GM19468 (cell line): ENCODE results near the gene CPNE4.
"Not testable (repeated sequence)": the region's sequence is repeated elsewhere in the genome, so short reads cannot be mapped to it uniquely, and the experiment has no call there.

Experiments
- ATAC-seq: cut with Tn5 transposase; IDR thresholded peaks from one replicate; pipeline ENCODE4 v1.9.1; 2021; ENCODE audit warnings: mild to moderate bottlenecking, moderate library complexity, moderate number of reproducible peaks; ENCODE audit not compliant: unreplicated experiment; ENCODE audit errors: extremely low read depth

CPNE4 gene

DNA sequence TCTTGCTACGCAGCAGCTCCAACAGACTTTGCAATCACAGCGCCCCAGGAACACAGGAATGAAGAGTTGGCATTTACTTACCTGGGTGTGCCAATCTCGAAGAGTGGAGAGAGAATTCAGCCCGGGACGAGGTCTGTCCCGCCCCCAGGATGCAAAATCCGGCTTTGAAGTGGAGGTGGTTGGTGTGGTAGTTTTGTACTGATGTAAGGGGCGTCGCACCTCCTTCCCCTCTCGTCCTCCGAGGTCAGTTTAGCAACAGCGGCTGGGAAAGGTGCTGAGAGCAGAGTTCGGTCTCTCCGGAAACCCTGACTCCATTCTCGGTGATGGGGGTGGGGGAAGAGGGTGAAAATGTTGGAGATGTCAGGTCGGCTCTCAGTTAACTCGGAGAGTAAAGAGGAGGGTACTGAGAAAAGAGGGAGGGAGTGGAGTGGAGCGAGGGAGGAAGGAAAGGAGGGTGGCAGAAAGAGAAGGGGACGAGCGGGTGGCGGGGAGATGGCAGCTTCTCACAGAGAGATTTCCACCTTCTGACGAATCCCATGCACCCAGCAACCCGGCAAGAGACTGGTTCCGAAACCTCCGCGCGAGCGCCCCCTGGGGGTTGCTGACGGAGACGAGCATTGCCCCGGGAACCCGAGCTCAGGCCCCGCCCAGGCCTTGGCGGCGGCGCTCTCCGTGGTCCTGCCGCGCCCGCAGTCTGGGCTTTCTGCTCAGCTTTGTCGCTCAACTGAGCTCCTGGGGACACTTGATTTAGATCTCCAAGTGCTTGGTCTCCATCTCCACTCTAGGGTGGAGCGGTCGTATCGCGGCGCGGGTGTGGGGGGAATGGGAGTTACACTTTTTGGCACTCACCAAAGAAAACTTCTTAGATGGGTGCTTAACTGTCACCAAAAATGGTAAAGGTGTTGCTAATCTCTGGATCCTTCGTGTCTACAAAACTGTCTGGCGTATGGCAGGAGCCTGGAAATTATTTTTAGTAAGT, at the start of gene CPNE4:
CPNE4 (minus strand) TSS at position 529 of the 979 bp plus-strand sequence.
- peak; percentile 83 for ATAC-seq

DNA sequence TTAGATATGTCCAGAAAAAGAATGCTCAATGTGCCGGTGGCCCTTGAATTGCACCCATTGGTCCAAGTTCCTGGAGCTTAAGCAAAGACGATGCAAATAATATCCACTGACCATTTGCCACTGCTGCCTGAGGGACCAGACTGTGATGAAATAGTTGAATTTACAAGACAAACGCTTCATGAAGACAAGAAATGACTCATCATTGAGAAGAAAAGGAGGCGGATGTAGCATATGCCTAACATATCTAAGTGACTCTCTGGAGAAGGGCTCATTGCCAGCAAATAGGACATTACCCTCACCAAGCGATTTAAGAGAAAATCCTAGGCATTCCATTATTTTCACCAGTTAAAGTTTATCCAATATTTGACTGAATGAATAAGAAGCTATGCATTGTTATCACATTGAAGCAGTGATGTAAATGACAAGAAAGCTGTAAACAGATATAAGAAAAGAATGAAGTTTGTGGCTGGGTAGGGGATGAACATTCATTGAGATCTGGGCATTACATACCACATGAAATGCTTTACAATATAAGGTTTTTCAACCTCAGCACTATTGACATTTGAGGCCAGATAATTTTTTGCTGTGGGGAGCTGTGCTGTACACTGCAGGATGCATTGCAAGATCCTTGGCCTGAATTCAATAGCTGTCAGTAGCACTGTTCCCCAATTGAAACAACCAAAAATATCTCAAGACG, 48.9 kb upstream of the CPNE4 start:
- no peak for ATAC-seq

DNA sequence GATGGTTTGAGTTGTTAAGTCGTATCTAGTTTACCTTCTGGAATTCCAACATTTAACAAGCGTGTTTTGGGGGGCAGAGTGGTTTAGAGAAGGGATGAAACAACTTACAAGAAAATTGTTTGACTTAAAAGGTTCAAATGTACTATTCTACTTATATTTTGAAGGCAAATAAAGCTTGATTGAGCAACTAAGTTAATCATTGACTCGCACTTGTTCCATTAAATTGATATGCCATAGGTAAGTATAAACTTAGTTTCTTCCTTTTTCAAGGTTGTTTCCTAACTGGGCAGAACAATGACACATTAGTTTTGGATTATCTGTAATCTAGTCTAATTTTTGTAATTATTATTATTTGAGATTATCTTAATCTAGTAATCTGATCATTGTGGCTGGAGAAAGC, 48.3 kb upstream of the CPNE4 start:
- no peak for ATAC-seq

DNA sequence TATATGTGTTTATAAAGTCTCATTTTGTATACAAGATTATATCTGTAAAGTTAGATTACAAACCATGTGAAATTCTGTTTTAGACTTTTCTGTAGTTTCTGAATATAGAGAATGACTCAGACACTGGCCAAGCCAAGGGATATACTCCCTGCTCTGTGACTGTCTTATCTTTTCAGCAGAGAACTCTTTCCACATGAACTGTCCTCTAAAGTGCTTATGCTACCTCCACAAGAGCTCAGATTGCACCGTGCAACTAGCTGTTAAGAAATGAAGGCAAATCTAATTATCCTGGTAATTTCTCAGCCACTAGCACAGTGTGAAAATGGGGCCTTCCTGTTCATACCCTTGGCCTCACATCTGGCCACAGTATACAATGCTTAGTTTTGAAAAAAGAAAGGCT, 44.3 kb upstream of the CPNE4 start:
- ATAC-seq = no peak

DNA sequence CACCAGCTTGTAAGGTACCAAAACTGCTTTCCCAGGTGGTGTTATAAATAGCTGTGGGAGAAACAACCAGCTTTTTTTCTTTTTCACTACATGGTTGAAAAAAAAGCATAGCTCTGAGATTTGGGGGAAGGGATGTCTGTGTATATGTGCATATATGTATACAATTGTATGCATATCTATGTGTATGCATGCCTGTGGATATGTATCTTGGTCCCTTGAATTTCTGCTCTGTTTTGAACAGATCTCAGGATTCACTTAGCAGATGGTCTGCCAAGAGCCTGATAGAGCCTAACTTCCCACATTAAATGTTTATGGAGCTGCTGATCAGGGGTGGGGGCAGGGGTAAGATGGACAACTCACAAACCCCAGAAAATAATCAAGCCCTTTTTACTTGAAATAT, 39.0 kb upstream of the CPNE4 start:
- ATAC-seq = no peak

DNA sequence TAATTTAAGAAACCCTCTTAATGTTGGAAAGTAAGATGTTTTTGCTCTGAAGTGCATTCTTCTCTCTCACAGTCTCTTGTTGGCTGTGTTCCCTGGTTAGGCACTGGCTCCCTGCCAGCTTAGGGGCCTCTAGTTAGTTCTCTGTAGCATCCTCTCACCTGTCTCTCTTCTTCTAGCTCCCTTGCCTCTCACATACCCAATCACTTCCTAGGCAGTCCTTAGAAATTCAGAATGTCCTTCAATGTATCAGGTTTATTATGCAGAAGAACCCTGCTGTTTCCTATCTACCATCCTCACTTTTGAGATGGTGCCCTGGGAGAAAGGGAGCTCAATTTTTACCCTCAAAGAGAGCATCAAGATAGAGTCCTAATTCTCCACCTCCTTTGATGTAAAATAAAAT, 36.2 kb upstream of the CPNE4 start:
- ATAC-seq = no peak

DNA sequence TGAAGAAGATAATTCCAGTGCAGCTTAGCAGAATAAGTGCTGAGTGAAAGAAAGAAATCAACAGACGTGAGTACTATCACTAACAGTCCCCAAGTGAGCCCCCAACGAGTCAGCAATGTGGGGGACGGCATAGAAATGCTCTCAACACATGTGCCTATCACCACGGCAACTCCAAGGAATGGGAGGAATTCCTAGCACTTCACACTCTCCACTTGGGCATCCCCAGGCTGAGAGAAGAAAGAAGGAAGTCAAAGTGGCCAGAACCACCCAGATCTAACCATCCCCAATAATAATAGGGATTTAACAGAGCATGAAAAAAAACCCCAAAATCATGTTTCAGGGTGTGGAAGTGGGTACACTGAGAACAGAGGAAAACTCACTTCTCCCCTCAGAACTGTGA, 29.3 kb upstream of the CPNE4 start:
- ATAC-seq = no peak

DNA sequence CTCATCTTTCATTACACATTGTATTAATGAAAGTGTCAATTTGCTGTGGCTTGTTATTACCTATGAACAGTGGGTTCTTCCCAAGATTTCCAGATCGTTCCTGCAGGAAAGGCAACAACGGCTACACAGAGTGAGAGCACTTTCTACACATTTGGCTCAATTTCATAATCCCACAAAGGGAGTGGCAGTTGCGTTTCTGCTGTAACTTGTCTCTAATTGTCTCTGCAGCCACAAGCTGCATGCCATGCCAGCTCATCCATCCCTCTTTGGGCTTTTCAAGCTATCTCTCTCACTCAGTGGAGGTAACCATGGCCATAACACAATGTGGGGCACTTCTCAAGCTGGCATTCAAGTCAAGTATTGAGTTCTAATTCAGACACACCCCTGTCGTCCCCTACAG, 27.7 kb upstream of the CPNE4 start:
- no peak for ATAC-seq

DNA sequence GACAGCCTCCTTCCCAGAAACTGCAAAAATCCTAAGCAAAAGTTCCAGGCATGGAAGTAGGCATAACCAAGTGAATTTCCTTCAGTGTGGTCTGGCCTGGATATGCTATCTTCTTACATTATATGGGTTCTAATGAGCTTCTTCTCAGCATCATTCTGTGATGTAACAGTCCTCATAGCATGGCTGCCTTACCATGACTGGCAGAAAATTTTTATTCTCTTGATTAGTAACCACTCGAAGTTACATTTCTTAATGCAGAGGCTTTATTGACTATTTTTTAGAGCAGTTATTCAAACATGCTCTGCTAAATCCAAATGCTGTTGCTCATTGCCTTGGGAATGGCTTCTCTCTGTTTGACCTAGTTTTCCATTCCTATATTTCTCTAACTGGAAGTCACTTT, 21.1 kb upstream of the CPNE4 start:
- no peak for ATAC-seq

DNA sequence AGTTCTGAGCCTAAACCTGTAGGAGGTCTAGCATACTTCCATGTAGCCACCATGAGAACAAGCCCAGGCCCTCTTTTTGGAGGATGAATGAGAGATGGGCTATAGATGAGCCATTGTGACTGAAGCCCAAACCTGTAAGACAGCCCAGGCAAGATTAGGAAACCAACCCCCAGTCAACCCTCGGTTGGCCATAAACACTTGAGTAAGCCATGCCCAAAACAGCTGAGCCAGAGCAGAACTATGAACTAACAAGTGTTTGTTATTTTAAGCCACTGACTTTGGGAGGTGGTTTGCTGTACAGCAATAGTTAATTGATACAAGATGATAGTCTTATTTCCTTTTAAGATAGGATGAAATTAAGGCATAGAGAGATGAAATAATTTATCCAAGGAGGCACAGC, 12.4 kb upstream of the CPNE4 start:
- no peak for ATAC-seq

DNA sequence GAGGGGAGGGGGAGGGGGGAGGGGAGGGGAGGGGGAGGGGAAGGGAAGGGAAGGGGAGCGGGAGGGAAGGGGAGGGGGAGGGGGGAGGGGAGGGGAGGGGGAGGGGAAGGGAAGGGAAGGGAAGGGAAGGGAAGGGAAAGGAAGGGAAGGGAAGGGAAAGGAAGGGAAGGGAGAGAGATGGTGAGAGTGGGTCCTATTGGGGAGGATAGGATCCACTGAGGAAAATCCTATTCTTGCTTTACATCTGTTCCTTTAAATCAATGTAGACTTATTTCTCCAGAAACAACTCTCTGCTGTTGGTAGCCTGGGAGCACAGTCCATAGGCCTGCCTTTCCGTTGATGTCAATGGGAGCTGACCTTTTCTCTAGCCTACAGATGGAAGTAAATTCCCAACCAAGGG, 10.1 kb upstream of the CPNE4 start:
- ATAC-seq = not testable (repeated sequence)

DNA sequence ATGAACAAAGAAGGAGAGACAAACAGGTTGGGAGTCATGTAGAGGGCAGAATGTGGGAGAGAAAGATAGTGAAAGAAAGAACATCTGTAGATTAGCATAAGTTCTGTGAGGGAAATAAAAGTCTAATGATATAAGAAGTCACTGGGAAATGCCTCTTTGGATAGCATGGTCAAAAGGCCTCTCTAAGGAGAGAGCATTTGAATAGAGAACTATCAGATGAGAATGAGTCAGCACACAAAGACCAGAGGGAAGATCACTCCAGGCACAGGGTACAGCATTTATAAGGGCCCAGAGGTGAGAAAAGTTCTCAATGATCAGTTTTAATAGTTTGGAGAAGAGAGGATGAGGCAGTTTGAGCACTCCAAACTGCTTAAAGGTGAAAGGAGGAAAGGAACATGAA, 7.9 kb upstream of the CPNE4 start:
- no peak for ATAC-seq

DNA sequence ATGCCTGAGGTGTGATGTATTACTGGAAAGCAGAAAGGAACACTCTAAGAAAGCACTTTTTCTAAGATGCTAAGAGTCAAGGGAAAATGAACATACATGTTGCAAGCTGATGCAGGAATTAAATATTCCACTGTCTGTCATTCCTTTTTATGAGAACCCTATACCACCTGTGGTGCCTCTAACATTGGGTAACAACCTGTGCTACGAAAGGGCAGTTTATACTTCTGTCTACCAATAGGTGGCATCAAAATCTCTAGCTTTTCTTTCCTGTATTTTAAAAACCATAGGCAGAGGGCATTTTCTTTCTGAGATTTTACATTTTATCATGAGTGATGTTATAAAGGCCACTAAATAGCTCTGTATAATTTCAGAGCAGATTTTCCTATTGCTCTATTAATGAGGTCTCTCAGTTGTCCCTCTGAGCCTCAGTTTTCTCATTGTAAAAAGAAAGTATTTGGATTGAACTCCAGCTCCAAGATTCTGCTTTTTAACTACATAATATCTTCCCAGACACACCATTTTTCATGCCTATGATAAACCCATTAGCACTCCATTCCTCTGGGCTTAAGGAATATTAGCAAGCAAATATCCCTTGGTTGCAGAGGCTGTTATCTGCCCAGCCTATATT, 3.5 kb upstream of the CPNE4 start:
- ATAC-seq = no peak

DNA sequence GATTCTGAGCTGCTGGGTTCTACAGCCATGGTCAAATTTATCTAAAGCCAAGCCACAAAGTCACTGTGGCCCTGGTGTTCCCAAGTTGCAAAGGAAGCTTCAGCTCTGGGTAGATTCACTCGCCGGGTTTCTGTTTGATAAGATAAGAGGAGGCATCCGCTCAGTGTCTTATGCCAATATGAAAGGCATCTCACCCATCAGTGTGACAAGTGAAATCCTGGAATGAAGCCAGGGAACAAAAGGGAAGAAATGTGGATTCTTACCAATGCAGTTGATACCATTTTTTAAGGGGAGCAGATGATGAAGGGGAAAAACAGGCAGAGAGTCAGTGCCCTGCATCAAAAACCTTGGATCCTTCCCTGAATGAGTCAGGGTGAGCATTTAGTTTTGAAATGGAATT, 2.8 kb upstream of the CPNE4 start:
- no peak for ATAC-seq

DNA sequence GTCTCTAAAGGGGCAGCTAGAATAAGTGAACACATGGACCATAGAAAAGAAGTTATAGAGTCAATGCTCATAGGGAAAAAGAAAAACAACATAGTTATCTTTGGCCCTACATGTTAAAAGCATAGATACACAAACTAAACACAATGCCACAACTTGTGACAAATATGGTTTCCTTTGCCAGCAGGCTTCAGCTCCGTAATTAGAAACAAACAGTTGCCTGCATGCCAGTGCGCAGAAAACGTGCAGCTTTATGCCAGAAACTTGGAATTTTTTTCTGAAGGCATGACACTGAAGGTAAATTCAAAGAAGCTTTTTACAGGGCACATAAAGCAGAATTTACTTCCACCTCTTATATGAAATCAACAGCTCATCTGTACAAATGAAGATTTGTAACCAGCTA, 2.2 kb upstream of the CPNE4 start:
- ATAC-seq = no peak

DNA sequence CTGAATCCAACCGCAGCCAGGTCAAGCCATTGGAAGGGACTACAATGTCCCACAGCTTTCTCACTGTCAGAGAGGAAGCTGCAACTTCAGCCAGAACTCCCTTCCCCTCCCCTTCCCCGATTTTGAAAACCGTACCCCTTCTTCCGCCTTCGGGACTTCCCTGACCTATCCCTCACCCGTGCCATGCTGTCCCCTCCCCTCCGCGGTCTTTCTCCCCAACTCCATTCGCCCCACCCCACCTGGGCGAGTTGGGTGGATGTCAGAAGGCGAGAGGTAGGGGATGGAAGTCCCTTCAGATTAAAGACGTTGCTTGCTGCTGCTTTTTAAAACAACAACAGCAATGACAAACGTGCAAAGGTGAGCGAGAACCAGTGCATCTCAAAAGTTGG, 723 bp downstream of the CPNE4 start:
- ATAC-seq = no peak

DNA sequence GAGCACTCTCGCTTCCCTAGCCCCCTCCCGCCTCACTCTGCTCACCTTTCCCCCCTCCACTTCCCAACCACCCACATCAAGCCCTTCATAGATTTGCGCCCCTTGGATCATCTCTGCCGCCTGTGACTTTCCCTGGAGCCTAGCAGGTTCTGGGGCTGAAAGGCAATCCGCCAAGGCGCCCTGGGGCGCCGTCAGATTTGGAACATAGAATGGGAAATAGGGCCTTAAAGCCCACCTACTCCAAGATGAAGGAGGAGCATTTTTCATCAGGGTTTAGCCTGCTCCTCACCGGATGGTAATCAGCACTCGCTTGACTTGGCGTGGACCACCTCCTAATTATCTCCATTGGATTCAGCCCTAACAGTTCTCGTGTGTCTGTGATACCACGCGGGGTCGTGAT, 1.3 kb downstream of the CPNE4 start:
- ATAC-seq = no peak

DNA sequence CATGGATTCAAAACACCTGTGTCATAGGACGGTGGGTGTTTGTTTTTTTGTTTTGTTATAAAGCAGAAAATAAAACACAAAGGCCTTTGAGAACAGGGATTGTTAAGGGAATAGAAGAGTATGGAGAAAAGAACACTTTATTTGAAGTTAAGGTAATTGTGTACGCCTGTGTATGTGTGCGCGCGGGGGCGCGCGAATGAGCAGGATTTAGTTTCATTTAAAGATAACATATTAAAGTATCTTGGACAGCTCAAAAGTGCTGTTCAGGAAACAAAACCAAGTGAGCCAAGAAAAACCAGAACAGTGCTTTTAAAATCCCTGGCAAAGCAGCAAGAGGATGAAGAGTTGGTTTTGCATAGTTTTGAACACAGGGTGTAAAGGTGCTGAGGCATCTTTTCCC, 1.9 kb downstream of the CPNE4 start:
- no peak for ATAC-seq

DNA sequence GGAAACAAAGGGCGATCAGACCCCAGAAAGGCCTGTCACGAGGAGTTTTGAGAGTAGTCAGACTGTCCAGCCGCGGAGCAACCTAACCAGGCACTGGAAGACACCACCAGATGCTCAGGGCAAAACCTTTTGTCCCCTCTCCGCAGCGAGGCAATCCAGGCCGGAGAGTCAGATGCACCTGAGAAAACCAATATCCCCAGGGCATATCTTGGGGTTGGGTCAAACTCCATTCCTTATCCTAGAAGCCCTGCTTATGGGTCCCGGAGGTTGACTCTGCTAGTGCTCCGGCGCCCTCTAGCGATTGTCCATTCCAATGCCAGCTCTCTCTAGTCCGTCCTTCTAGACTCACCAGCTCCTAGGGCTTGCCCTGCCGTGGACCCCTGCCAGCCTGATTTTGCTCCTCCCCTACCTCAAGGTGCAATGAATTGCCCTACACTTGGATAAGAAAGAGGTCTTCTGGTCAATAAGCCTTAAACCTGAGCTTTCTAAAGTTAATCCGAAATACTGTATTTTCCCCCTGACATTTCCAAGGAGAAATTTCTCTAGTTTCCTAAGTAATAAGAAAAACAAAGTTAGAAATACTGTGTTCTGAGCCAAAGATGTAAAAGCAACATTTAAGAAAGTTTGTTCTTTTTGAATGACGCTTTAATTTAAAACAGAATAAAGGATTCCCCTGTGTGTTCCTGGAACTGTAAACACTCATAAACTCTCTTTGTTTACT, 5.5 kb downstream of the CPNE4 start:
- ATAC-seq = peak; percentile 72

DNA sequence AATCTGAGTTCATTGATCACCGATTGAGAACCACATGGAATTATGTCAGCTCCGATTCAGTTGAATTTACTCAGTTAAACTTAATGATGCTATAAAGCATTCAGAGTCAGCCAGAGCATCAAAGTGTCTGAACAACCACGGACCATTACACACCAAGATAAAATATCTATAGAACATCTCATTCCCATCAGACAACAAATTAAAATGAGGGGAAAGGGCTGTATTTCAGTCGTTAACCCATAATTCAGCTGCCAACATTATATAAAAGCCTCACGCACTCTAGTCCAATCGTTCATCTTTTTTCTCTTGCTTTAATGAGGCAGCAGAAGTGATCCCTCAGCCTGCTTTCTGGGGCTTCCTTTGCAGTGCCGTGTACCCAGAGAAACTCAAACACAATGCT, 11.9 kb downstream of the CPNE4 start:
- no peak for ATAC-seq

DNA sequence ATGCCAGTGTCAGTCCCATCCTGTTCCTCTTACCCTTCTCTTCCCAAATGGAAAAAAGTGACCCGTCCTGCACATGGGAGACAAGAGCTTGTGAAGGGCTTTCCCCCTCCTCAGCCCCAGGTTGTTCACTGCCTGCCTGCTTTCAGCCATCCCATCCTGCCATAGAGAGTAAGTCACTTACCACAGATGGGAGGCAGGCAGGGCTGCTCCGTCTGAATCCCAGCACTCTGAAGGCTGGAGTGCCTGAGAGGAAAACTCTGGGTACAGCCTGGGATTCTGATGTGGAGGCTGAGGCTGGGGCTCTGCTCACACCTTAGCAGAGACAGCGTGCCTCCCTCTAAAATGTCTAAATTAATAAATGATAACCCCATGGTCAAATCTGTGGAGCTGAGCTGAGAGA, 14.8 kb downstream of the CPNE4 start:
- no peak for ATAC-seq
